ENCODE results near the gene IFI35. TPM values are rescaled to one million over a fixed set of nuclear protein-coding genes. Genes with fewer than 3 reads are reported as not detected.

IFI35 gene
- total and polyA plus RNA-seq, 9 of the 15 experiments (the other 6 are each of a cell fraction or from before 2014, with no cell fraction given): 4.4 to 13.1 (median 10.2) TPM

- no peak for TF ChIP-seq MGA (IDR thresholded peaks at IDR 0.05)
- TF ChIP-seq SOX6 (IDR thresholded peaks at IDR 0.05): no peak
These were observed 16.6 kb upstream of the IFI35 start (continued) for GRCh38 chr17:42989726-42990652.
